Activated naive CD4-positive, alpha-beta T cell treated with anti-CD3 and anti-CD28 coated beads, Interleukin-2, amount 10 ng/mL, durations not matched to agents 7 days and 5 days (primary cell): Measurements from ENCODE around the gene IL25.

Experiments
- CTCF ChIA-PET: fragments of 350-600 bp; sonication (Branson Sonifier 250); formaldehyde crosslinking; loops from one replicate; lab custom pipeline; 2021; ENCODE audit warnings: antibody characterized with exemption; lab: Charles Lee
- DNase-seq: peaks from one replicate; pipeline ENCODE4 v3.0.0-alpha.2; 2020
- H3K27ac Mint-ChIP-seq: one replicate; pipeline ENCODE4 v1.8.0; 2021; ENCODE audit warnings: mild to moderate bottlenecking, moderate library complexity, mixed read lengths
- H3K27me3 Mint-ChIP-seq: one replicate; pipeline ENCODE4 v1.8.0; 2021; ENCODE audit warnings: mild to moderate bottlenecking, mixed read lengths
- H3K36me3 Mint-ChIP-seq: one replicate; pipeline ENCODE4 v1.8.0; 2021; ENCODE audit warnings: mixed read lengths
- H3K4me1 Mint-ChIP-seq: one replicate; pipeline ENCODE4 v1.8.0; 2021; ENCODE audit warnings: mixed read lengths
- H3K4me3 Mint-ChIP-seq: one replicate; pipeline ENCODE4 v1.8.0; 2021; ENCODE audit warnings: mild to moderate bottlenecking, moderate library complexity, mixed read lengths
- H3K9me3 Mint-ChIP-seq: one replicate; pipeline ENCODE4 v1.8.0; 2021; ENCODE audit warnings: mixed read lengths

The IL25 gene

DNA sequence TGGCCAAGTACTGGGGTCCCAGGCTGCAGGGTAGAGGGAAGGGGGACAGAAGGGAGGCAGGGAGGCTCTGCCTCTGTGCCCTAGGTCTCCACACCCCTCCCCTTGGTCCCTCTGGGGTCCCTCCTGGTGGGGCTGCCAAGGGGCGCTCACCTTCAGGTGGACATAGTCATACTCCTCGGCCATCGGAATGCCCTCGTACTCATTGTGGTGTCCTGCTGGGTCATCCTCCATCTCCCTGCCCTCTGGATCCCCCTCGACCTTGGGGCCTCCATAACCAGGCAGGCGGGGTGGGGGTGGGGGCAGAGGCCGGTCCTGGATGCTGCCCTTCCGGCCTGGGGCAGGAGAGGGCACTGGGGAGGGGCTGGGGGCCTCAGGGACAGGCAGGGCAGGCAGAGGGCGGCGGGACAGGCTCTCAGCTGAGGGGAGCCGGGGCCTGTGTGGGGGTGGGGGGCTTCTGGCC is 13.4 kb upstream of the IL25 start:
- CTCF ChIA-PET: interaction anchor here (0.9 to 1.5 kb wide), 2 partner anchors 30 to 239 kb away, joined by 3 read pairs; no protein-coding TSS in a partner anchor
- no peaks in the 10 kb centered on the region for H3K9me3 Mint-ChIP-seq

DNA sequence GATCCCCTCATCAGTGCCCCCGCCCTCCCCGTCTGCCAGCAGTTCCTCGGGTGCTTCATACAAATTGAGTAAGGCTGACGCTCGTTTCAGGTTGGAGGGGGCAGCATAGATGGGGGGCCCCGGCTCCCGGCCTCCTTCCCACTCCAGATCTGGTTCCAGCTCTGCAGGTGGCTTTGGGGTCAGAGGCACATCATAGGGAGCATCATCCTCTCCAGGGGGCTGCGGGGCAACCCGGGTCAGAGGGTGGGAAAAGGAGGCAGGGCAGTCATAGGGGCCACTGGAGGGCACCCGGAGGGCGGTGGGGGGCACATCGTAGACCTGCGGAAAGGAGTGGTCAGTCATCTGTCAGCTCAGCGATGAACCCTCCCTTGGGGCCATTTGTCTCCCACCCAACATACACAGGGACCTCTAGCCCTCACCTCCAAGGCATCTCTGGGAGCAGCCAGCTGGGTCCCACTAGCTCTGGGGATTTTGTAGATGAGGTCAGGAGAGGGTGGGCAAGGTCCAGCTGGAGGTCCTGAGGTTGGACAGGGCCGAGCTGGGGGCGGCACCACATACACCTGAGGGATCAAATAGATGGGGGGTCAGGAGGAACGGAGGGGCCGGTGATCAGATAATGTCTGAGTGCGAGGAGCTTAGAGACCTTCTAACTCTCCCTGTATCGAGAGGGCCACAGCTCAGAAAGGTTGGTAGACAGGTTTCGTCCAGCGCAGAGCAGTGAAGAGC is 12.7 kb upstream of the IL25 start:
- Mint-ChIP-seq H3K27ac (no peak overlapping the region), H3K9me3 (no peaks in the 10 kb centered on the region), H3K4me1 (no peaks in the 10 kb centered on the region), H3K4me3 (no peak overlapping the region), H3K27me3 (peaks cover 54% of the 10 kb centered on the region), H3K36me3 (no peaks in the 10 kb centered on the region)
- CTCF ChIA-PET: interaction anchor here (0.6 to 1.5 kb wide), 5 partner anchors 15 to 239 kb away, joined by 3 to 6 read pairs (median 3); no protein-coding TSS in a partner anchor
- DNase-seq: no peak

More for the DNA sequence above, 13.4 kb upstream of the IL25 start:
- Mint-ChIP-seq H3K27ac (no peak overlapping the region), H3K36me3 (no peaks in the 10 kb centered on the region), H3K4me3 (no peak overlapping the region), H3K4me1 (no peaks in the 10 kb centered on the region), H3K27me3 (peaks cover 54% of the 10 kb centered on the region)
- no peak for DNase-seq

DNA sequence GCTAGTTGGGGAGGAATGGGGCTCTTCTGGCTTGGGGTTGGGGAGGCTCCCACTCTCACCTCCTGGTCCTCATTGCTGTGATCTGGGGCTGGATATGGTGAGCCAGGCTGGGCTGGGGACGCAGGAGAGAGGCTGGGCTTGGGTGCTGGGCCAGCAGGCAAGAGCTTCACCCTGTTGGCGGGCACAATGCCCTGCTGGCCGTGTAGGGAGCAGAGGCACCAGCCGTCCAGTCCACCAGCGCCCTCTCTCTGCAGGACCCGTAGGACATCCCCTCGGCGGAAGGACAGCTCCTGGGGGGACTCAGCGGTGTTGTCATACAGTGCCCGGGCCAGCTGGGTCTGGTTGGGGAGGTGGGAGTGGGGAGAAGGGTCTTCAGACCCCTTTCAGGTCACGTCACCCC is 12.1 kb upstream of the IL25 start:
- Mint-ChIP-seq H3K27me3 (peaks cover 58% of the 10 kb centered on the region), H3K9me3 (no peaks in the 10 kb centered on the region), H3K27ac (no peak overlapping the region), H3K4me3 (no peak overlapping the region), H3K4me1 (no peaks in the 10 kb centered on the region), H3K36me3 (no peaks in the 10 kb centered on the region)
- DNase-seq: no peak
- CTCF ChIA-PET: interaction anchor here (0.7 to 1.6 kb wide), 5 partner anchors 8 to 240 kb away, joined by 3 to 7 read pairs (median 5); partner anchors contain the start of gene SLC22A17

DNA sequence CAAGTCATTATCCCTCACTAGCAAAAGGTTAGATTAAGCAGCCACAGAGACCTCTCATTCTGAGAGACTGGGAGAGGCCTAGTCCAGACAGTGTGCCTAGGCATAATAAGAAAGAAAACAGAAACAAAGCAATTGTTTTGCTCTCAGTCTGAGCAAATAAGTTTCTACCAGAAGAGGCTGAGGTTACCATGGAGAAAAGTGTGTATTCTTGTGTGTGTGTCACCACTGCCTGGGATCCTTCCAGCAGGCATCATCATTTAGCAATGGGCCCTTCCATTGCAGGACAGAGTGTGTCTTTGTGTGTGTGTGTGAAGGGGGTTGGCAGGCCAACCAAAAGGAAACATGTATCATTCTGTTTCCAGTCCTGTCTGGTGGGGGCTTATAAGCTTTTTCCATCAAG is 11.3 kb upstream of the IL25 start:
- Mint-ChIP-seq H3K4me1 (no peaks in the 10 kb centered on the region), H3K9me3 (no peaks in the 10 kb centered on the region)
- CTCF ChIA-PET: interaction anchor here (1.3 to 1.6 kb wide), 3 partner anchors 9 to 95 kb away, joined by 3 to 7 read pairs (median 5); partner anchors contain the start of gene SLC22A17

DNA sequence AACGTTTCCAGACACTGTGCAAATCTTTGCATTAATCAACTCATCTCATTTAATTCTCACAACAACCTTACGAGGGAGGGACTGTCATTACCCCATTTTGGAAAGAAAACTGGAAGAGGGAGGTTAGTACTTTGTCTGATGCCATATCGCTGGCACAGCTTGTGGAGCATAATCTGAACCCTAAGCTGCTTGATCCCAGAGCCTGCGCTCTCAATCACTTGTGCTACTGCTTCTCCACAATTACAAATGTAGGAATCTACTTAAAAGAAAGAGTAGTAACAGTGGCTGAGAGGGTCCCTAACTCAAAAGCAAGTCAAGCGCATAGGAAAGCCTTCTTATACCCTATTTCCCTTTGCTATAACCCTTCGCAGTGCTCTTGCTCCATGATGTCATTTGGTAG is 10.8 kb upstream of the IL25 start:
- Mint-ChIP-seq H3K9me3 (no peaks in the 10 kb centered on the region), H3K4me1 (no peaks in the 10 kb centered on the region), H3K4me3 (no peak overlapping the region), H3K36me3 (no peaks in the 10 kb centered on the region), H3K27ac (no peak overlapping the region), H3K27me3 (peaks cover 61% of the 10 kb centered on the region)
- CTCF ChIA-PET: interaction anchor here (1.3 to 1.6 kb wide), 2 partner anchors 9 to 95 kb away, joined by 3 to 7 read pairs; partner anchors contain the start of gene SLC22A17
- no peak for DNase-seq

More for the DNA sequence above, 11.3 kb upstream of the IL25 start:
- Mint-ChIP-seq H3K27me3 (peaks cover 61% of the 10 kb centered on the region), H3K27ac (no peak overlapping the region), H3K36me3 (no peaks in the 10 kb centered on the region), H3K4me3 (no peak overlapping the region)
- no peak for DNase-seq

DNA sequence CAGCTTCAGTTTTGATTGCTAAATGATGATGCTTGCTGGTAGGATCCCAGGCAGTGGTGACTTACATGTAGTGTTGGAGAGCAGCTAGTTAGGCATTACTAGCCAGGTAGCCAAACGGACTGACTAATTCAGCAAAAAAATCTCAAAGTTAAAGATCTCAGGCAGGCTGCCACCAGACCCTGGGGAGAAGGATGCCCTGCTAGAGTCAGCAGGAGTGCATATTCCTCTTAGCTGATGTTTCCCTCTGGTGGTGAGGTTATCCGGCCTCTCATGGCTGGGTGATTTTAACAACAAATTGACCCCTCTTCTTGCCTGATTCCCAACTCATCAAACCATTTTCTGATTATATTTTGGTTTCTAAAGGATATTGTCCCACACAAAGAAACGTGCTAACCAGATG is 10.4 kb upstream of the IL25 start:
- CTCF ChIA-PET: interaction anchor here (0.7 to 1.6 kb wide), 3 partner anchors 10 to 95 kb away, joined by 3 to 7 read pairs (median 3); partner anchors contain the start of gene SLC22A17
- Mint-ChIP-seq H3K27me3 (peaks cover 61% of the 10 kb centered on the region), H3K9me3 (no peaks in the 10 kb centered on the region), H3K4me1 (no peaks in the 10 kb centered on the region), H3K36me3 (no peaks in the 10 kb centered on the region), H3K4me3 (no peak overlapping the region), H3K27ac (no peak overlapping the region)
- no peak for DNase-seq

DNA sequence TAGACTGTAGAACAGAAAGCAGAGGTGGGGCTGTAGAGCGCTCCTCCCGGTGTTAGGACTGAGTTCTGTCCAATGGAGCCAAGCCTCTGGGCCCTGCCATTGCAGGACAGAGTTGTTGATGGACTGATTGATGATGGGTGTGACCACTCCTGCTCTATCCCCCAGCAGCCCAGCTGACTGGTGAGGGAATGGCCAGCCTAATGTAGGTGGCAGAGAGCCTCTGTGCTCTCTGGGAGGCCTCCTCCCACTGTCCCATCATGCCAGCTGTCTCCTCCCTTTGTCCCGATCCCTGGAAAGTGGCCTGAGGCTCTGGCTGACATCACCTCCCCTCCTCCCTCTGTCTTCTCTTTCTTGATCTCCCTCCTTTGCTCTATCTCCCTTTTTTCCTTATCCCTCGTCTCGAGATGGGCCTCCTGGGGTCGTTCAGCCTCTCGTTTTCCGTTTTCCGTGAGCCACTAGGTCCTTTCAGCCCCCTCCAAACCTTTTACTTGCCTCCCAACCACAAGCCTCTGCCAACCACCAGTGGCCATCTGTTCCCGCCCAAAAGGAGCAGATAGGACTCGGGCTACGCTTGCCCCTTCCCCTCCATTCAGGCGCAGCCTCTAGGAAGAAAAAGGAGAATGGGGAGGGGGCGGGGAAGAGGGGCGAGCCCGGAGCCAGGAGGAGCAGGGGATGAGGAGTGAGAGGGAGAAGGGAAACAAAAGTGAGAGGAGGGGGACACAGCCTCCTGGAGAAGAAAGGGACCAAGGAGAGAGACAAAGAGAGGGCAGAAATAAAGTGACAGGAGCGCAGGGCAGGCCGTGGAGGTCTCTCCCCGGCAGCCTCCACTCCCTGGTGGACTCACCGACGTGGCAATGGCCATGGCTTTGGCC is 8.2 kb upstream of the IL25 start:
- H3K4me3 Mint-ChIP-seq: no peak overlapping the region

DNA sequence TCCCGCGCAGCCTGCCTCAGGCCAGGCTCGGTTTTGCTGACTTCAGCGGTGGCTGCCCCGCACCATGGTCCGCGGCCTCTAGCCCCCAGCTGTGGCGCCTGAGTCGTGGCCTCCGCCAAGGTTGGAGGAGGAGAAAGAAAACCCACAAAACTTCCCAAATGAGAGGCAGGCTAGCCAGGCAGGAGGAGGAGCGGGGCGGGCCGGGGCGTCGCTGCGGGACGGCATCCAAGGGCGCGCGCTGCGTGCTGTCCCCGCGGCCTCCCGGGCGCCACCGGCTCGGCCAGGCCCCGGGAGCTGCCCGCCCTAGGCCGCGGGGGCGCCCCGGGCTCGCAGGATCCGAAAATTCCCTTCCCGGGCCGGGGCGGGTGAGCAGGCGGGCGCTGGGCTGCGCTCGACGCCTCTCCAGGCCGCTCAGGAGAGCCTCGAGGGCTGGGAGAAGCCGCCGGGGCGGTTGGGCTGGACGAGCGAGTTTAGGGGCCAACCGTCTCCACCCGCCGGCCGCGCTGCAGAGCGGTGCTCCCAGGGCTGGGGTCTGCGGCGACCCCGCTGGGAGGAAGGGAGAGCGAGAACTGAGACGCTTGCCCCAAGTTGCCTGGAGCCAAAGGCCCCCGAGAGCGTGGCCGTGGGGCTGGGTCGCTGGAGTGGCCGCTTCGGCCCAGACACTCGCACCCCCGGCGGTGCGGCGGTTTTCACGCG is 7.4 kb upstream of the IL25 start, which contains the start of gene EFS:
EFS (minus strand) TSS at position 137 of the 696 bp plus-strand sequence. CDS start 147 bp downstream, outside the sequence.
- no peak within 1 kb of the TSS for H3K27ac Mint-ChIP-seq
- H3K27me3 Mint-ChIP-seq: peaks cover 75% of the 10 kb centered on the region
- no peaks in the 10 kb centered on the region for H3K9me3 Mint-ChIP-seq
- H3K4me3 Mint-ChIP-seq: no peak within 1 kb of the TSS
- CTCF ChIA-PET: interaction anchor here (1.0 kb wide), 1 partner anchor 14 kb away, joined by 3 read pairs; no protein-coding TSS in a partner anchor
- no peaks in the 10 kb centered on the region for H3K4me1 Mint-ChIP-seq
- H3K36me3 Mint-ChIP-seq: no peaks in the 10 kb centered on the region
- no peak for DNase-seq

More for the DNA sequence above, 8.2 kb upstream of the IL25 start:
- Mint-ChIP-seq H3K4me1 (no peaks in the 10 kb centered on the region), H3K27me3 (peaks cover 76% of the 10 kb centered on the region), H3K9me3 (no peaks in the 10 kb centered on the region), H3K36me3 (no peaks in the 10 kb centered on the region), H3K27ac (no peak overlapping the region)
- CTCF ChIA-PET: no interaction called here
- DNase-seq: no peak

DNA sequence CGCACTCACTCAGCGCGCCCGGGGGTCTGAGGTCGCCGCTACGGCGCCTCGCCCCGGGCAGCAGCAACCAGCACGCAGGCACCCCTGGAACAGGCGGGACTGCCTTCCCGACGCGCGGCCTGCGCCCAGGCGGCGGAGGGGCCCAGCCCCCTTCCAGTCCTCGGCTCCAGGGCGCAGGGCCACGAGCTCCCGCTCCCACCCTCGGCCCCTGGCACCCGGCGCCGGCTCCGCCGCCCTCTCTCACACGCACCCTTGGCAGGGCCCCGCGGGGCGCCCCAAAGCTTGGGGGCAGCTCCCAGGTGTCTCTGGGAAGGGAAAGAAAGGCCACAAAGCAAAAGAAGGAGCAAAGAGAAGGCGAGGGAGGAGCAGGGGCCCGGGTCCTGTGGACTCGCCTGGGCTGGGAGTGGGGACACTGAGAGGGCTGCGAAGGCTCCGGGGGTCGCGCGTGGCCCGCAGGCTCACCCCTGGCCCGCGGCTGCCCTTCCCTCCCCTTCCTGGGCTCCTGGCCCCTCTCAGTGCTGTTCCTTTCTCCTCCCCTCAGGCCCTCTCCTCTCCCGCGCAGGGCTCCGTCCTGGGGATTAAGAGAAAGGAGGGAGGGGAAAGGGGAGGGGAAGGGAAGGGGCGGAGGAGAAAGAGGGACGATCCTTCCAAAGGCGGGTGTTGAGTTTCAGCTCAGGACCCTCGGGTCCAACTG is 6.7 kb upstream of the IL25 start:
- CTCF ChIA-PET: interaction anchor here (1.0 kb wide), 1 partner anchor 15 kb away, joined by 3 read pairs; no protein-coding TSS in a partner anchor
- no peaks in the 10 kb centered on the region for H3K9me3 Mint-ChIP-seq

DNA sequence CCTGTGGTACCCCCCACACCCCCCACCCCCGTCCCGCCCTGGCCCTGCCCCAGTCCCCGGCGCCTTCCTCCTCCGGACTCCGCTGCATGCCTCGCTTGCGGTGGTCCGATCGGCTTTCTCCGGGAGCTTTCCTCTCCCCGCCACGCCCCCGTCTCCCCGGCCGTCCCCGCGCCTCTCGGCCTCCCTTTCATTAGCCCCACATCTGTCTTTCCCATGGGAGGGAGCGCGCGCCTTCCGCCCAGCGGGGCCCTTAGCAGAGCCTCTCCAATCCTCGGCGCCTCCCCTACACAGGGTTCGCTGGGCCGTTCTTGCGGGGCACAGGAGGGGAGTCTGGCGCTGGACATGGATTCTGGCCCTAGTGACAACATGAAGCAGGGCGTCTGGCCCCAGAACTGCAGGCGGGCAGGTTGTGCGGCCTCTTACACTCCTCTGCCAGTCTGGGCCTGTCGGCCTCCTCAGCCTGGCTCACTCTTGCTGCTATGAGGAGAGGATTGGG is 6.1 kb upstream of the IL25 start:
- CTCF ChIA-PET: interaction anchor here (1.0 kb wide), 1 partner anchor 15 kb away, joined by 3 read pairs; no protein-coding TSS in a partner anchor
- Mint-ChIP-seq H3K27ac (no peak overlapping the region), H3K36me3 (no peaks in the 10 kb centered on the region), H3K4me3 (no peak overlapping the region), H3K4me1 (peaks cover under 1% of the 10 kb centered on the region), H3K27me3 (peaks cover 79% of the 10 kb centered on the region), H3K9me3 (no peaks in the 10 kb centered on the region)
- DNase-seq: no peak

More for the DNA sequence above, 6.7 kb upstream of the IL25 start:
- Mint-ChIP-seq H3K27me3 (peaks cover 76% of the 10 kb centered on the region), H3K4me3 (no peak overlapping the region), H3K4me1 (no peaks in the 10 kb centered on the region), H3K27ac (no peak overlapping the region), H3K36me3 (no peaks in the 10 kb centered on the region)
- DNase-seq: no peak

DNA sequence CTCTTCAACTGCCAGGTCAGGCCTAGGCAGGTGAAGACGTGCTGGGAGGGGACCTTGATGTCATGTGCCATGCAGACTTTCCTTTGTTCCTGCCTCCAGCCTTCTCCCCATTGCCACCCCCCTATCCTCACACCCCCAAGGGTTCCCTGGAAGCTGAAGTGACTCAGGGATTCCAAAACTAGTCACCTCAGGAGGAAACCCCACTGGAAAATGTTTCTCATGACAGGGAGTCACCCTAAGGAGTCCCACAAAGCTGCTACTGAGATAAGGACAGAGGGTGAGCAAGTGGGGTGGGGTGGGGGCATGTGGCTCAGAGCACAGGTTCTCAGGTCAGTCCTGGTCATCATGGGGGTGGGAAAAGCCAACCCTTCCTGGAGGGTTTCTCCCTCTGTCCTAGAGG is 2.4 kb upstream of the IL25 start:
- Mint-ChIP-seq H3K4me1 (peaks cover 8% of the 10 kb centered on the region), H3K9me3 (no peaks in the 10 kb centered on the region), H3K4me3 (no peak overlapping the region), H3K36me3 (no peaks in the 10 kb centered on the region), H3K27ac (no peak overlapping the region), H3K27me3 (peaks cover 58% of the 10 kb centered on the region)
- CTCF ChIA-PET: interaction anchor here (1.0 to 2.2 kb wide), 4 partner anchors 9 to 184 kb away, joined by 3 to 14 read pairs (median 6); partner anchors contain the start of gene SLC22A17
- no peak for DNase-seq

DNA sequence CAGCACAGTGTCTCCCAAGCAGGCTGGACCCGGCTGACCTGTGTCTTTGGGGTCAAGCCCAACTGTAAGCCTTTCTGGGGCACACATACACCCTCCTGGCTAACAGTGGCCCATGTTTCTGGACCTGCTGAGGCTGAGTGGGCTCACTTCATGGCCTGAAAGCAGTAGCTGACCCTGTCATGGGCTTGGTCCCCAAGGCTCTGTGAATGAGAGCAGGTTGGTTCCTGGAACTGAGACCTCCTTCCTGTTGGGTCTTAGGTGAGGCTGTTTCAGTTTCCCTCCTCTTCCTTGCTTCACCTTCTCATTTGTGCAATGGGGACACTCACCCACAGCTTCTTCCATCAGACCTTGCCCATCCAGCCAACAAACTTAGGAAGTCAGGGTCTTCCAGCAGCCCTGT is 744 bp upstream of the IL25 start:
- Mint-ChIP-seq H3K36me3 (no peaks in the 10 kb centered on the region), H3K9me3 (no peaks in the 10 kb centered on the region), H3K4me3 (no peak overlapping the region), H3K27me3 (peaks cover 47% of the 10 kb centered on the region), H3K27ac (no peak overlapping the region), H3K4me1 (peaks cover 8% of the 10 kb centered on the region)
- no peak for DNase-seq
- CTCF ChIA-PET: no interaction called here

DNA sequence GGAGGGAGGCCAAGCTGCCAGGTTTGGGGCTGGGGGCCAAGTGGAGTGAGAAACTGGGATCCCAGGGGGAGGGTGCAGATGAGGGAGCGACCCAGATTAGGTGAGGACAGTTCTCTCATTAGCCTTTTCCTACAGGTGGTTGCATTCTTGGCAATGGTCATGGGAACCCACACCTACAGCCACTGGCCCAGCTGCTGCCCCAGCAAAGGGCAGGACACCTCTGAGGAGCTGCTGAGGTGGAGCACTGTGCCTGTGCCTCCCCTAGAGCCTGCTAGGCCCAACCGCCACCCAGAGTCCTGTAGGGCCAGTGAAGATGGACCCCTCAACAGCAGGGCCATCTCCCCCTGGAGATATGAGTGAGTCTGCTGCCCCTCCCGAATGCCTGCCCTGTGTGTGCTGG is 432 bp downstream of the IL25 start:
- Mint-ChIP-seq H3K27me3 (peaks cover 45% of the 10 kb centered on the region), H3K4me3 (no peak overlapping the region), H3K36me3 (no peaks in the 10 kb centered on the region), H3K27ac (no peak overlapping the region), H3K4me1 (peaks cover 8% of the 10 kb centered on the region), H3K9me3 (no peaks in the 10 kb centered on the region)
- no peak for DNase-seq
- CTCF ChIA-PET: no interaction called here
